T47D (cell line): ENCODE results near the gene NCAN.

Experiments
- DNase-seq, 2 experiments: peaks; one replicate each; pipeline versions ENCODE4 v3.0.0 to v3.0.0-alpha.2; 2011 to 2012; ENCODE audit warnings: low read depth in 1 of 2, low spot score in 1 of 2
- JUND ChIP-seq: IDR thresholded peaks from 2 replicates; pipeline ENCODE4 v1.6.1; 2012; ENCODE audit warnings: low read depth
- in situ Hi-C: cut with HindIII; loops from 2 replicates; pipeline ENCODE4 v1.10.0; 2016; ENCODE audit warnings: low sequenced_read_pairs, low pct_unique_long_range_greater_than_20kb

Gene NCAN

DNA sequence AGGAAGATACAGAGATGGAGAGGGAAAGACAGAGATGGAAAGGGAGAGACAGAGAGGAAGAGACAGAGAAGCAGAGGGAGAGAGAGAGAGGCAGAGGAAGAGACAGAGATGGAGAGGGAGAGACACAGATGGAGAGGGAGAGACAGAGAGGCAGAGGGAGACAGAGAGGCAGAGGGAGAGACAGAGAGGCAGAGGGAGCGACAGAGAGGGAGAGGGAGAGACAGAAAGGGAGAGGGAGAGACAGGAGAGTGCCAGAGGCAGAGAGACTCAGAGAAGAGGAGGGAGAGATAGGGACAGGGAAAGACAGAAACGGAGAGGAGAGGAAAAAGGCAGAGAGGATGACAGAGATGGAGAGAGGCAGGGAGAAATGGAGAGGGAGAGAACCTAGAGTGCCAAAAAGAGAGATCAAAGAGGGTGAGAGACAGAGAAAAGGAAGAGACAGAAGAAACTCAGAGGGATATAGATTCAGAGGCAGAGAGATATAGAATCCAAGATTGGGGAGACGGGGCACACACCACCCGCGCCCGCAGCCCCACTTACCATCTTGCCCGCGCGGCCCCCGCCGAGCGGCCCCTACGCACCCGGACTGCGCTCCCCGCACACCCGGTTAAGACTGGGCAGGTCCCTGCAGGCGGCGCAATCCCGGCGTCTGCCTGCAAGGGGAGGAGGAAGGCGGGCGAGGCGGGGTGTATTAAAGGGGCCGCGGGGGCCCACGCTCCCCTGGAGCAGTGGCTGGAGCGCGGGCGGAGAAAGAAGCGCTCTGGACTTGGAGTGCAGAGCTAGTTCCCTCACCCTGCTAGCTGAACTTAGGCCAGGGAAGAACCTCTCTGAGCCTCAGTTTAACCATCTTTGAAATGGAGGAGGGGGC, 50.7 kb downstream of the NCAN start:
- TF ChIP-seq JUND: no peak
- in situ Hi-C loops: no loop called here
- DNase-seq: no peak

DNA sequence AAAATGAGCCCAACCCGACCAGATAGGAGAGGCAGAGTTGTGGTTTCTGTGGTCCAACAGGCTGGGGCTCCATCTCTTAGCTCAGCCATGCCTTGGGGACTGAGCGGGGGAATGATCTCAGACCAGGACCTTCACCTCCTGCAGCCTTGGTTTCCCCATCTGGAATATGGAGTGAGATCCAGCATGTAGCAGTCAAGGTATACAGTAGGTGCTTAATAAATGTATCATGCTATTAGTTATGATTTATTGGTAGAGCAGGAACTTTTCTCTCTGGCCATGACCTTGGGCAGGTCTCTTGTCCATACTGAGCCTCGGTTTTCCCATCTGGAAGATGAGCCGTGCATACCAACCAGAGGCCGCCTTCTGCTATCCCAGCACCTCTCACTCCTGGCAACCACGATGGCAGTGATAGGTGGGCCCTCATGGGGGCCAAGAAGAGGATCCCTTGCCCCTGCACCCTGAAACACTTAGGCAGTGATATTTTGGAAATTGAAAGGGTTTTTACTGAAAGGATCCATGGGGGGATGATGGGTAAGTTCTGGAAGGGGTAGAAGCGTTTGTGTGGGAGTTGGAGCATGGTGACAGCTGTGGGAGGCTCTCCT, 52.2 kb downstream of the NCAN start:
- DNase-seq: no peak
- in situ Hi-C loops: no loop called here
- TF ChIP-seq JUND: no peak

DNA sequence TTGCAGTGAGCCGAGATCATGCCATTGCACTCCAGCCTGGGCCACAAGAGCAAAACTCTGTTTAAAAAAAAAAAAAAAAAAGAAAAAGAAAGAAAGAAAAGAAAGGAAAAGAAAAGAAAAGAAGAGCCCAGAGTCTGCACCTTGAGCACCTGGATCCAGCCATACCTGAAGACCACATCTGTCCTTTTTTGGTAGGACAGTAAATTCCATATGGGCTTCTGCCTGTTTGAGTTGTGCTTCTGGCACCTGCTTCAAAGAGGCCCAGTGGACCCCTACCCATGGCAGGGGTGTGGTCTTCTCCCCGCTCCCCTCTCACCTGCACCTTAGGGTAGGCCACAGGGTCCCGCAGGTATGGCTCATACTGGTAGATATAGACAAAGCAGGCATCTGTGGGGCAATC, 55.5 kb downstream of the NCAN start:
- TF ChIP-seq JUND: no peak

DNA sequence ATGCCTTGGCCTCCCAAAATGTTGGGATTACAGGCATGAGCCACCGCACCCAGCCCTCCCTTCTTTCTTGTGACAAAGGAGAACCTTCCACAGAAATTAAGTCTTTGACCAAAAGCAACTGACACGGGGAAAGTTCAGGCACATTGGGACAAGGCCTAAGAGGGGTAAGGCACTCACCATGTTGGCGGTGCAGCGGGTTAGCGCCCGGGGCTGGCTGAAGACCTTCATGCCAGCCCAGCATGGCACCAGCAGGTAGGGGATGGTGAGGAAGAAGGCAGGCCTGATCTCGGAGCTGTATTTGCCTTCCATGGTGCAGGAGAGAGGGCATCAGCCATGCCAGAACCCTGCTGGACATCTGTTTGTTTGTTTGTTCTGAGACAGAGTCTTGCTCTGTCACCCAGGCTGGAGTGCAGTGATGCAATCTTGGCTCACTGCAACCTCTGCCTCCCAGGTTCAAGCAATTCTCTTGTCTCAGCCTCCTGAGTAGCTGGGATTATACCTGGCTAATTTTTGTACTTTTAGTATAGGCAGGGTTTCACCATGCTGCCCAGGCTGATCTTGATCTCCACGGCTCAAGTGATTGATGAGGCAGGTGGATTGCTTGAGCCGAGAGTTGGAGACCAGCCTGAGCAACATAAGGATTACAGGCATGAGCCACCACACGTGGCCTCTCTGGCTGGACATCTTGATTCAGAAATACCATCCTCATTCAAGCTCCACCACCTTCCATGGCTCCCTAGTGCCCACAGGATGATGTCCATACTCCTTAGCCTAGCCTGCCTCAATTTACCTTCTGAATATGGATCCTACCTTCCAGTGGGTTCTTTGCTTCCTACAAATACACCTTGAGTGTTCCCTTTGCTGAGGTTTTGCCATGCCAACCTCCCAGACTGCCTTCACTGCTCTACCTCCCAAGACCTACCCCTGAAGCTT, 57.0 kb downstream of the NCAN start:
- TF ChIP-seq JUND: no peak
- DNase-seq: no peak
- in situ Hi-C loops: no loop called here

More for the DNA sequence above, 55.5 kb downstream of the NCAN start:
- in situ Hi-C loops: no loop called here
- DNase-seq: no peak

DNA sequence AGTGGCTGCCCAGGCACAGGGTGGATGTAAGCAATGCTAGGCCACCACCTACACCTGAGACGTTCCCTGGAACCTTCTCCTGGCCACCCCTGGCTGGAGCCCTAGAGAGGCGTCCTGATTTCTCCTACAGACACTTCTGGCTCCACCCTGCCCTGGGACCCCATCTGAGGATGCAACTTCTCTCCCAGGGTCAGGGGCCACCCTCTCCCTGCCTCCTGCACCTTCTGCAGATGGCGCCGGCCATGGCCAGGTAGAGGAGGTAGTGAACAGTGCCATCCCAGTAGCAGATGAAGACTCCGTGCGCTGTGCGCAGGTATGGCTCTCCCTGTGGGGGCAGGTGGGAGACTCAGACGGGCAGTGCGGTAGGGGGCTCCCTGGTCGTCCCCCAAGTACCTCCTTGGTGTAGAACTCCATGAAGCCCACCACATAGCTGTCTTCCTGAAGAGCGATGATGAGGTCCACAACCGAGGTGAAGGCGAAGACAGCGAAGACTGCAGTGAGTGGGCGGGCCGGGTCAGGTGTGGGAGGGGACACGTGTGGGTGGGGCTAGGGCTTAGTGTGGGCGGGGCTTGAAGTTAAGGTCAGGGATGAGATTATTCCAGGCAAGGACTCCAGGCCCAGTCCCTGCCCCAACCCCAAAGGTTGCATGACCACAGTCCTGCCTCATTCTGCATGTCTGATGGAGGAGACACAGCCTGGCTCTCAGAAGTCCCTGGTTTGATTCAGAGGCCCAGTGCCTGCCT, 58.4 kb downstream of the NCAN start:
- TF ChIP-seq JUND: no peak
- DNase-seq: no peak
- in situ Hi-C loops: no loop called here

DNA sequence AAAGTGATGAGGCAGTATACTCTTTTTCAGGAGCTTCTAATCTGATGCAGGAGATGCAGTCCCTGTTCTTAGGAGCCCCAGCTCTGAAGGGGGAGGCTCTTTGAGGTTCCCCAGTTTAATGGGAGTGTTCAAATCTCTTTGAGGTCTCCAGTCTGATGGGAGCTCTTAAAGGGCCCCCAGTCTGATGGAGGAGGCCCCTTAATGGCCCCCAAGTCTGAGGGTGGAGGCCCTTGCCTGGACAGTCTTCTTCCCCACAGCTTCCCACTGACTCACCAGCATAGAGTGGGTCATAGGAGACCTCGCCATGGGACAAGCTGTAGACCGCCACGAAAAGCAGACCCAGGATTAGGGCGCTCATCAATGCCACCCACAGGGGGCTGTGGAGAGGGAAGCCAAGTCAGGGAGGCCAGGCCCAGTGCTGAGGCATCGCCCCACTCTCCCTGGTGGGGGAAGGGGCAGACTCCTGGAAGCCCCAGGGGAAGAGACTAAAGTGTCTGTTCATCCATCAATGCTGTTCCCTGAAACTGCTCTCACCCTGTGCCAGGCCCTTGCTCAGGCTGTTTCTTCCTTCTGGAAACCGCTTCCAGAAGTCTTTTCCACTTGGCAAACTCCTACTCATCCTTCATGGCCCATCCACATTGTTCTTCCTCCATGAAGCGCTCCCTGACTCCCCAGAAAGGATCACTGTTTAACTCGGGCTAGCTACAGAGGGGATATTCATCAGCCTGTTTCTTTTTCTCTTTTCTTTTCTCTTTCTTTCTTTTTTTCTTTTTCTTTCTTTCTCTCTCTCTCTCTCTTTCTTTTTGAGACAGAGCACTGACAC, 59.2 kb downstream of the NCAN start:
- no peak for DNase-seq
- no peak for TF ChIP-seq JUND
- in situ Hi-C loops: no loop called here

DNA sequence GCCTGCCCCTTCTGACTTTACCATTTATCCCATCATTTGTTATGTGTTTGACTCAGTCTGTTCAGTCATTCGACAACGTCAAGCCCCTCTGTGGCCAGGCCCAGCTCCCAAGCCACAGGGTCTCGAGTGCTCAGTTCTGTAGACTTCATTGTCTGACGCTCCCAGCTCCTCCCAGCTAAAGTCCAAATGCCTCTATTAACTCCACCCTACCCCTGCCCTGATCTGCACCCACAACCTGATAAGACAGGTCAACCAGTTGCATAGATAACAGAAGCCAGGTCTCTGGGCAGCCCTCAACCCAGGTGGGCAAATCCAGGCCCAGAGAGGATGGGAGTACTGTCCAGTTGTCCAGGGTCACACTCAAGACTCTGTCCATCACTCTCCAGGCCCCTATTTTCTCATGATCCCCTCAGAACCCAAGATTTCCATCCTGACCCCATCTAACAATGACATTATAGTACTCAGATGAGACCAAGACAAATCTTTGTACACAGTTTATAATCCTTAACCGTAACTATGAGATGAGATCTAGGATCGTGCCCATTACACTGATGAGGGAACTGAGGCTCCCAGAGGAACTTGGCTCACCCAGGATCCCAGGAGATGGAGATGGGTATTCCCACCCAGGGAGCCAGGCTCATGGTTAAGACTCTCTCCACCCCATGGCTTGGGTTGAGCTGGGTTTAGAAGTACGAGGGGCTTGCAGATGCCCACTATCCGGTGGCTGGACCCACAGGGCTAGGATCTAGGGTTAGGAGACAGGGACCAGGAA, 60.3 kb downstream of the NCAN start:
- TF ChIP-seq JUND: no peak
- in situ Hi-C loops: no loop called here
- DNase-seq: no peak

DNA sequence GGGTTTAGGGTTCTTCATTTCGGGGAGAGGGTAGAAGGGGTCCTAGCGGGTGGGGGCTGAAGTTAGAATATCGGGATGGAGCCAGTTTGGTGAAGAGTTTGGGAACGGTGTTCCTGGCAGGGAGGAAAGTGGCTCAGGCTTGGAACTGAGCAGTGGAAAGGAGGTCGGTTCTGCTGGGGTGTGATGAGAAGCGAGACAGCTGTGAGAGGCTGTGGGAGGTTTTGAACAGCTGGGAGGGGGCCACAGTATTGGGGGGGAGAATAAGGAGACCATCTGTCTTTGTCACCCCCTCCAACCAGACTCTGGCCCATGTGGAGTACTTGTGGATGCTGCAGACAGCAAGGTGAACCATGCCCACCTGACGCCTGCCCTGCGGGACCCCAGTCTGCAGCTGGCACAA, 62.4 kb downstream of the NCAN start:
- TF ChIP-seq JUND: no peak
- DNase-seq: no peak
- in situ Hi-C loops: no loop called here

DNA sequence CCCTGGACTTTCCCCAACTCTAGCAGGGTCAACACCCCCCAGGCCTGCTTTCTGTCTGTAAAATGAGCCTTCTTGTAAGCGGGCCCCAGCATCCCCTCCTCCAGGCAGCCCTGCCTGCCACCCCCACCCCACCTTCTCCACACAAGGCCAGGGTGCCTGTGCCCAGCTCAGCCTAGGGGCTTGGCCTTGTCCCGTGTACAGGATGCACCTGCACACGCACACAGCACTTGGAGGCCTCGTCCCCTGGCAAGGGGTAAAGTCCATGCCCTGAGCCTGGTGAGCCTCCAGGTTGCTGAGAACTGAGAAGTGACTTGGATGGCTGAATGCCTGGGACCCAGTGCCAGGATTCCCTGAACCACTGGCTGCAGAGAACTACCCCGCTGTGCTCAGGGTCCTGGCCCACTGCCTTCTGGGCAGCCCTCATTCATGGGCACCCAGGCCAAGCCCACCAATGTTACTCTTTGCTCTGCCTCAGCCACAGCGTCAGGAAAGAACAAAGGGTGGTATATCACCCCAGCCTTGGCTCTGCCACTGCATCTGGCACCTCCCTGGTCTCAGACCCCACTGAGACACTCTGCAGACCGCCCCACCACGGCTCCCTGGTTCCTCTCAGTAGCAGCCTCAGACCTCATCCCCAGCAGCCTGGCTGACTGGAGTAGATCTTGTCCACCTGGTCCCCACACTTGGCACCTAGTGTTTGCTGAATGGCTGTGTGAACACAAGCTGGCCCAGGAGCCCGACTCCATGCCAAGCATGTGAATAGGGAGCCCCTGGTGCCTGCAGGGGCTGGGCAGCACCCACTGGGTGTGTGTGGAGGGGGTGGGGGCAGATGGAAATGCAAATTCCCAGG, 63.2 kb downstream of the NCAN start:
- in situ Hi-C loops: no loop called here
- TF ChIP-seq JUND: no peak
- DNase-seq: no peak

DNA sequence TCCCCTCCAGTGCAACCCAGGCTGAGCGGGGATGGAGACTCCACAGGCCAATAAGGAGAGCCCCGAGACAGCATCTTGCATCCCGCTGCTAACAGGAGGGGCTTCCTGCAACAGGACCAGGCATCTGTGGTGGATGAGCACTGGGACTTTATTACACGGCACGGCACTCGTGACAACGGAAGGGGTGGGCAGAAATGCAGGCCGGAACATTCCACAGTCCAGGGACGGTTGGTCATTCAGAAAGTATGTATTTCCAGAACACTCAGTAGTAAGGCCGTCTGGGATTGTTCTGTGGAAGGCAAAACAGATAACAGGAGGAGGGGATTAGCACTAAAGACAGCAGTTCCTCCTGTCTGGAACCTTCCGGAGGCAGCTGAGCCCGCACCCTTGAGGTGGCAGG, 64.6 kb downstream of the NCAN start:
- TF ChIP-seq JUND: no peak
- DNase-seq: no peak
- in situ Hi-C loops: no loop called here

DNA sequence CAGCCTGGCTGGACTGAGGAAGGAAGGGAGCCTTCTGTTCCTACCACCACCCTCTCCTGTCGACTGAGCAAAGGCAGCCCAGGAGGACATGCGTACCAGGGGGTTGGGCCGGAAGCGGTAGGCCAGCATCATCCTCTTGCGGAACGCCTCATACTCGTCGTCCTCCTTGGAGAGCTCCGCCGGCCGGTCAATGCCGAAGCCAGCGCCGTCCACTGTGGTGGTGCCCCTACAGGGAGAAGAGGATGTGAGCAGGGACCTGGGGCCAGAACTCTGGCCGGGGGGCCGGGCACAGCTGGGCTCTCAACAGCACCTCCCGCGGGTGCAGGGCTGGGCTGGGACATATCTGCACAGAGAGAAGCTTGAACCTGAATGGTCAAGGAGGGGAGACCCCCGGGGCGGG, 65.1 kb downstream of the NCAN start:
- DNase-seq: no peak
- TF ChIP-seq JUND: no peak
- in situ Hi-C loops: no loop called here
